Kidney (tissue), 14 donors: ENCODE data around the gene SLC23A2. TPM values are rescaled to one million over a fixed set of nuclear protein-coding genes. Genes with fewer than 3 reads are reported as not detected.

Experiments used
- DNase-seq, 5 donors: peaks; one replicate each; pipeline ENCODE4 v3.0.0-alpha.2; 2013 to 2020
- FAIRE-seq: peaks from 2 replicates; lab custom pipeline; 2012; peaks lifted over from hg19 to GRCh38; lab: Jason Lieb, UNC
- H3K27ac ChIP-seq, 2 donors: one replicate each; pipeline ENCODE4 v1.7.0; 2013; ENCODE audit warnings: low read depth in 2 of 2, low read length in 2 of 2, inconsistent platforms in 1 of 2
- H3K27me3 ChIP-seq: one replicate; pipeline ENCODE4 v1.7.1; 2013; ENCODE audit warnings: low read length, inconsistent platforms; ENCODE audit not compliant: control insufficient read depth, insufficient read depth
- H3K36me3 ChIP-seq, 3 donors: one replicate each; pipeline versions ENCODE4 v1.7.0 to v1.7.1; 2013; ENCODE audit warnings: low read length in 3 of 3, control low read depth in 1 of 3, inconsistent platforms in 1 of 3; ENCODE audit not compliant: insufficient read depth in 3 of 3, control insufficient read depth in 2 of 3
- H3K4me1 ChIP-seq, 3 donors: one replicate each; pipeline versions ENCODE4 v1.7.0 to v1.7.1; 2013; ENCODE audit warnings: low read length in 3 of 3, inconsistent platforms in 1 of 3, low read depth in 1 of 3; ENCODE audit not compliant: control insufficient read depth in 2 of 3, insufficient read depth in 2 of 3
- H3K4me3 ChIP-seq, 3 donors: one replicate each; pipeline versions ENCODE4 v1.7.0 to v1.8.1; 2013; ENCODE audit warnings: low read length in 3 of 3, control low read depth in 1 of 3, inconsistent platforms in 1 of 3
- H3K9ac ChIP-seq, 3 donors: one replicate each; pipeline versions ENCODE4 v1.7.0 to v1.7.1; 2013; ENCODE audit warnings: low read length in 3 of 3, control low read depth in 1 of 3, inconsistent platforms in 1 of 3
- H3K9me3 ChIP-seq, 3 donors: one replicate each; pipeline versions ENCODE4 v1.7.0 to v1.7.1; 2013; ENCODE audit warnings: low read length in 3 of 3, control low read depth in 1 of 3, inconsistent platforms in 1 of 3; ENCODE audit not compliant: control insufficient read depth in 2 of 3, insufficient read depth in 1 of 3
- intact Hi-C: fragments of 100-400 bp; cut with DNase I; formaldehyde crosslinking; loops from one replicate; pipeline ENCODE4 v1.11.1; 2022
- polyA plus RNA-seq: library from polyadenylated mRNA; stranded (reverse); fragments of 350-450 nt; fragmentation: Illumina TruSeq; extraction: RNeasy Lipid Tissue Mini Kit (QIAGEN cat#74804); gene quantifications from one replicate; pipeline ENCODE4 v1.2.3, GENCODE V29; 2014; ENCODE audit warnings: low read depth, low replicate concordance; ENCODE audit not compliant: insufficient read depth
- total RNA-seq: library from RNA; stranded (reverse); fragmentation: NEBNext Ultra II Directional; extraction: Animal tissue kit (Norgen Biotek cat#: 25700); gene quantifications from one replicate; pipeline ENCODE4 v1.2.1, GENCODE V29; 2021
- TF ChIP-seq, protein P1 (sequence below): IDR thresholded peaks from 3 replicates; pipeline ENCODE4 v1.5.1; 2012; ENCODE audit warnings: mild to moderate bottlenecking, moderate library complexity, borderline replicate concordance; ENCODE audit not compliant: insufficient read depth; ENCODE audit errors: extremely low read depth
- donor health status: control.
- donor health status: control.
- donor health status: control.
- donor health status: control.
- donor health status: control.
- donor health status: DM: yes; HTN: yes; CAD: no.
- donor health status: Normal renal cell carcinoma (clear cell type).

SLC23A2 gene
- total and polyA plus RNA-seq, 2 donors from 2014 or later = 4.8 to 20.5 TPM

DNA sequence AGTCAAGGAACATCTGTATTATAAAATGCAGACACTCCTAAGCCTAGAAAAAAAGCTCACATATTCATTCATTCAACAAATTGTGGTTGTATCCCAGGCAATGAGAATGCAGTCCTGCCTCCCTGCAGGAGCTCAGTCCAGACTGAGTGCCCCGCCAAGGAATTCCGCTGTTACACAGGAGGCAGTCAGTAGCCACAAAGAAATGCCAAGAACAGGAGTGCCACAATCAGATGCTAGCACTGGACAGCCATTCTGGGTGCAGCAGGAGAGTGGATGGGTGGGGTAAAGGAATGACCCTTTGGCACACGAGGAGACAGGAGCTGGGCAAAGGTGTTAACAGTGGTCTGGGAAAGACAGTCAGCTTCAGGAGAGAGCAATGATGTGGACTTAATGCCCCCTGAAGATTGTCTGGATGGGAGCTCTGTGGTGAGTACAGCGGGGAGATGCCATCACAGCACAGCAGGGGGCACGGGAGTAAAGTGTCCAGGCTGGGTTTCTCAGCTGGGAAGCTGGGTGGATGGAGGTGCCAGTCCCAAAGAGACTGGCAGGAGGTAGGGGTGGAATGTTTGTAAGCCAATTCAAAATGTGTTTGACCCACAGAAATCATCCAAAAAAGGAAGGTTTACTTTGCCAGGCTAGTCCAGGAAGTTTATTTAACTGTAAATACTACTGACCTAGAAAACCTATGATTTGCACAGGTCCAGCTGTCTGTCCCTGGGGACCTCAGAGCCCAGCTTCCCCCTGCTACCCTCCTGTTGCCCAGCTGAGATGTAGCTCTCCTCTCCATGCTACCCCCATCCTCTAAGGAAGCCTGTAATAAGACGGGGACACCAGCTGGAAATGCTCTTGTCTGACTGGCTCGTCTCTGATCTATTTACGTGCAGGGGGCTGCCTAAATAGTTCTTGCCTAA, 84.1 kb downstream of the SLC23A2 start:
- Histone ChIP-seq H3K27me3 (no peaks in the 10 kb centered on the region), H3K4me1 (peaks cover 0 to 8% (median 0%) of the 10 kb centered on the region in 3 donors), H3K27ac (no peak overlapping the region), H3K9ac (no peak overlapping the region), H3K36me3 (no peaks in the 10 kb centered on the region), H3K9me3 (no peaks in the 10 kb centered on the region), H3K4me3 (no peak overlapping the region)
- peak in 2 of 5 donors; percentile 7 to 47 for DNase-seq
- intact Hi-C loops = no loop called here
- no peak for FAIRE-seq
- TF ChIP-seq, protein P1, sequence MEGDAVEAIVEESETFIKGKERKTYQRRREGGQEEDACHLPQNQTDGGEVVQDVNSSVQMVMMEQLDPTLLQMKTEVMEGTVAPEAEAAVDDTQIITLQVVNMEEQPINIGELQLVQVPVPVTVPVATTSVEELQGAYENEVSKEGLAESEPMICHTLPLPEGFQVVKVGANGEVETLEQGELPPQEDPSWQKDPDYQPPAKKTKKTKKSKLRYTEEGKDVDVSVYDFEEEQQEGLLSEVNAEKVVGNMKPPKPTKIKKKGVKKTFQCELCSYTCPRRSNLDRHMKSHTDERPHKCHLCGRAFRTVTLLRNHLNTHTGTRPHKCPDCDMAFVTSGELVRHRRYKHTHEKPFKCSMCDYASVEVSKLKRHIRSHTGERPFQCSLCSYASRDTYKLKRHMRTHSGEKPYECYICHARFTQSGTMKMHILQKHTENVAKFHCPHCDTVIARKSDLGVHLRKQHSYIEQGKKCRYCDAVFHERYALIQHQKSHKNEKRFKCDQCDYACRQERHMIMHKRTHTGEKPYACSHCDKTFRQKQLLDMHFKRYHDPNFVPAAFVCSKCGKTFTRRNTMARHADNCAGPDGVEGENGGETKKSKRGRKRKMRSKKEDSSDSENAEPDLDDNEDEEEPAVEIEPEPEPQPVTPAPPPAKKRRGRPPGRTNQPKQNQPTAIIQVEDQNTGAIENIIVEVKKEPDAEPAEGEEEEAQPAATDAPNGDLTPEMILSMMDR = no peak

DNA sequence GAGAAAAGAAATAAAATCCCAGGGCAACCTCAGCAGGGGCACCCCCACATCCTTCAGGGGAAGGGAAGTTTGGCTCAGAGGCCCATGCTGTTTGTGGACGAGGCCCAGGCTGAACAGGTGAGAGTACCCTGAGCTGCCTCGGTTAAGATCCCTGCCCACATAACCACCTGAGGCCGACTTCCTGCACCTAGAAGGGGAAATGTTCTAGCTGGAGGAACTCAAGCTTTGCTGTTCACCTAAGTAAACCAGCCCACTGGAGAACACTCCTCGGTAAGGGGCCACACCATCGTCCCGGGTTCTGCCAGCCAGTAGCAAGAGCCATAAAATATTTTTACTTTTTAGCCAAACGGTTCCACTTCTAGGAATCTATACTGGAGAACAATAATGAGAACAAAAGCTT, 88.2 kb downstream of the SLC23A2 start:
- H3K9me3 ChIP-seq = no peaks in the 10 kb centered on the region
- H3K4me3 ChIP-seq = no peak overlapping the region
- intact Hi-C loops = no loop called here
- no peak overlapping the region for H3K9ac ChIP-seq
- peaks cover 0 to 5% (median 0%) of the 10 kb centered on the region in 3 donors for H3K4me1 ChIP-seq
- FAIRE-seq = no peak
- H3K27ac ChIP-seq = no peak overlapping the region
- no peaks in the 10 kb centered on the region for H3K36me3 ChIP-seq
- DNase-seq = no peak
- H3K27me3 ChIP-seq = no peaks in the 10 kb centered on the region
- TF ChIP-seq, protein P1 = no peak

DNA sequence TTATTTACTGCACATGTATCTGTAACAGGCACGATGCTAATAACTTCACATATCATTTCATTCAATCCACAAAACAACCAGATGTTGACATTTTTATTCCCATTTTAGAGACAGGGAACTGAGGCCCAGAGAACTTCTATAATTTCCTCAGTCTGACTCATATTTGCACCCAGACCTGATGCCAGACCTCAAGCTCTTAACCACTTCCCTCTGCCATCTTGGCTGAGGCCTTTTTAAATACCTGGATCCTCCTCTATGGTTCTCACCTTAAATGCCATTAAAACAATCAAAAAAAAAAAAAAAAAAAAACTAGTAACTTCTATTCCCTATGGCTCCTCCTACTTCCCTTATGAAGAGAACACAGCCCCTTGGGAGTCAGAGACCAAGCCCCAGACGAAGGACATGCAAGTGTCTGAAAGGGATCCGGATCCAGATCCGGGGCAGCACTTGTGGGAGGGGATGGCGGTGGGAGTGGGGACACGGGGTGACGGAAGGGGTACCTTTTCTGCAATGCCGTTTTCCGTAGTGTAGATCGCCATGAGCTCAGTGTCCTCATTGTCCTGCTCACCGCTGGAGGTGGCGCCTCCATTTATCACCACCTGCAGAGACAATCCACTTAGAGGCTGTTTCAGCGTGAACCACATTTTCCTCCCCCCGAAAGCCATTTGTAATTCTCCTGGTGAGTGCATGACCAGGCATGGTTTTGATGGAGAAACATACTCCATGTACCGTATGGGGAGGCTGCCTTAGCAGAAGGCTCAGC, 88.7 kb downstream of the SLC23A2 start:
- Histone ChIP-seq H3K27ac (no peak overlapping the region), H3K36me3 (no peaks in the 10 kb centered on the region), H3K4me1 (peaks cover 0 to 5% (median 0%) of the 10 kb centered on the region in 3 donors), H3K4me3 (no peak overlapping the region), H3K9me3 (no peaks in the 10 kb centered on the region), H3K9ac (no peak overlapping the region), H3K27me3 (no peaks in the 10 kb centered on the region)
- FAIRE-seq = no peak
- intact Hi-C loops = no loop called here
- TF ChIP-seq, protein P1 = no peak
- DNase-seq = no peak
